Measurements from ENCODE around the gene NRARP. TPM values are rescaled to one million over a fixed set of nuclear protein-coding genes. Genes with fewer than 3 reads are reported as not detected.
A peak's percentile ranks its signal among the peaks of the same experiment; 100 is the strongest.

The NRARP gene
- total RNA-seq, 1 donor from 2014 or later, result 4.4 TPM

DNA sequence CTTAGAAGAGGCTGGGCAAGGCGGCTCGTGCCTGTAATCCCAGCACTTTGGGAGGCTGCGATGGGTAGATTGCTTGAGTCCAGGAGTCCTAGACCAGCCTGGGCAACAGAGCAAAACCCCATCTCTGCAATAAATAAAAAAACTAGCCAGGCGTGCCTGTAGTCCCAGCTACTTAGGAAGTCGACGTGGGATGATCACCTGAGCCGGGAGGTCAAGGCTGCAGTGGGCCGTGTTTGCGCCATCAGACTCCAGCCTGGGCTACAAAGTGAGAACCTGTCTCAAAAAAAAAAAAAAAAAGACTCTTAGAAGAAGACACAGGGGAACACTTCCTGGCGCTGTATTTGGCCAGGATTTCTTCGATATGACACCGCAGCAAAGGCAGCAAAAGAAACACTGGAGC, 23.7 kb upstream of the NRARP start:
- intact Hi-C loops (cut with DNase I), result no loop called here
- no peak for DNase-seq
- no peak for ATAC-seq (ENCODE audit: poor library complexity)

DNA sequence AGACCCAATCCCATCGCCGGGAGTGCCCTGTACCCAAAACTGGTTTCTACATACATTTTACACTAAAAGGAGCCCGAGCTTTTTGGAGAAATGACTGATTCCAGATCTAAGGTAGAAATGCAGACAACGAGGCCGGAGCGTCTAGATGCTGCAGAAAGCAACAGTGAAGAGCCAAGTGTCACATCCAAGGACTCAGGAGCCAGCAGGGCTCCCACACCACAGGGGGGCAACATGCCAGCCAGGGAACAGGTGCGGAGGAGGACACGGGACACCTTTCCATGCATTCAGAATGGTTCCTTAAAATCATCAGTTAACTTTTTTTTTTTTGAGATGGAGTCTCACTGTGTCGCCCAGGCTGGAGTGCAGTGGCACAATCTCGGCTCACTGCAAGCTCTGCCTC, 23.1 kb upstream of the NRARP start:
- ATAC-seq (ENCODE audit: poor library complexity) (no peak), DNase-seq (no peak)
- intact Hi-C loops (cut with DNase I), result no loop called here

DNA sequence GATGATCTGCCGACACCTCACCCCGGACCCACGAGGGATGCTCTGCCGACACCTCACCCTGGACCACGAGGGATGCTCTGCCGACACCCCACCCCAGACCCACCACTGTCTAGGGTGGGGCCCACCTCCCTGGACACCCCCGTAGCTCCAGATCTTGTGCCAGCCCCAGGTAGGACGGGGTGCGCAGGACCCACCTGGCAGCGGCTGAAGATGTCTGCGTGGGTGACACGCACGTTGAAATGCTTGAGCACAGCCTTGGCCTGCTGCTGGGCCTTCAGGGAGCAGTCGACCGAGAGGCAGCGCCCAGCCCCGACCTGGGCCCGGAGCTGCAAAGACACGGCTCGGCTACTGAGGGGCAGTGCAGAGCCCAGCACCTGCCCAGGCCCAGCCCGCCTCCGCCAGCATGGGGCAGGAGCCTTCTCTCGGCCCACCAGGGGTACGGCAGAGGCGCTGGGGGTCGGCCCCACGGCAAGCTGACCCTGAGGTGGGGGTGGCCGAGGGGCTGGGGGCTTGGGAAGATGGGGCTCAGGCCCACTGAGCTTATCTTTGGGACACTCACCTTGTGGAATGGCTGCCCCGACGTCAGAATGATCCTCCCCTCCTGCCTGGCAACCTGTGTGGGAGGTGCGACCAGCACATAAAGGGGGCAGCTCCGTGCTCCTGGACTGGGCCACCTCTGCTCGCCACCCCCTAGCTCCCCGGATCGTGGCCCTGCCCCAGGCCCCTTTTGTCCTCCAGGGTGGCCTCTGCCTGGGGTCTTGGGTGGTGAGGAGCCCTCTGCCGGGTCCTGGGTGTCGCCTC, 21.7 kb upstream of the NRARP start:
- intact Hi-C loops (cut with DNase I), result no loop called here
- DNase-seq, result no peak
- ATAC-seq (ENCODE audit: poor library complexity), result no peak

DNA sequence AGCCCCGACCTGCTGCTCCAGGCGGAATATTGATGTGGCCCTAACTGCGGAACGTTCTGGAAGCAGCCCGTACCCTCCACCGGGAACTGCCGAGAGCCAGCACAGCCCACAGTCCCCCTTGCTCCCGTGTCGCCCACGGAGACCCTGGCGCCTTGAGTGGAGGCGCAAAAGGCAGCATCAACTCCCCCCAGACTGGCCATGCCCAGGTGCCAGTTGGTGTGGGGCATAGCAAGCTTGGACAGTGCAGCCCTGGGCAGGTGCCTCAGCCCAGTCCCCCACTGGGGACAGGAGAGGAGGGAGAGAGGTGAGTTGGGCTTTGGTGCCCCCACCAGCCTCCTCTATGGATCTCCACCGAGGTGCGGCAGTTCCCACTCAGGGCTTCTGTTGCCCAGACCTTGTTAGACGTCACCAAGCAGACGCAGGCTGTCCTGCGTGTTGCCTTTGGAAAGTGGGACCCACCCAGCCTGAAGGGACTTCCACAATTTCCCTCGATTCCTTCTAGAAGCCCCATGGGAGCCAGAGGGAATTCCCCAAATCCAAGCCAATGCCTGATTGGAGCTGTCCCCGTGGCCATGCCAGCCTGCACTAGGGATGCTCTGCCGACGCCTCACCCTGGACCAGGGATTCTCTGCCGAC, 19.8 kb upstream of the NRARP start:
- DNase-seq (peak; percentile 27), ATAC-seq (ENCODE audit: poor library complexity) (no peak)
- intact Hi-C loops (cut with DNase I), result no loop called here

DNA sequence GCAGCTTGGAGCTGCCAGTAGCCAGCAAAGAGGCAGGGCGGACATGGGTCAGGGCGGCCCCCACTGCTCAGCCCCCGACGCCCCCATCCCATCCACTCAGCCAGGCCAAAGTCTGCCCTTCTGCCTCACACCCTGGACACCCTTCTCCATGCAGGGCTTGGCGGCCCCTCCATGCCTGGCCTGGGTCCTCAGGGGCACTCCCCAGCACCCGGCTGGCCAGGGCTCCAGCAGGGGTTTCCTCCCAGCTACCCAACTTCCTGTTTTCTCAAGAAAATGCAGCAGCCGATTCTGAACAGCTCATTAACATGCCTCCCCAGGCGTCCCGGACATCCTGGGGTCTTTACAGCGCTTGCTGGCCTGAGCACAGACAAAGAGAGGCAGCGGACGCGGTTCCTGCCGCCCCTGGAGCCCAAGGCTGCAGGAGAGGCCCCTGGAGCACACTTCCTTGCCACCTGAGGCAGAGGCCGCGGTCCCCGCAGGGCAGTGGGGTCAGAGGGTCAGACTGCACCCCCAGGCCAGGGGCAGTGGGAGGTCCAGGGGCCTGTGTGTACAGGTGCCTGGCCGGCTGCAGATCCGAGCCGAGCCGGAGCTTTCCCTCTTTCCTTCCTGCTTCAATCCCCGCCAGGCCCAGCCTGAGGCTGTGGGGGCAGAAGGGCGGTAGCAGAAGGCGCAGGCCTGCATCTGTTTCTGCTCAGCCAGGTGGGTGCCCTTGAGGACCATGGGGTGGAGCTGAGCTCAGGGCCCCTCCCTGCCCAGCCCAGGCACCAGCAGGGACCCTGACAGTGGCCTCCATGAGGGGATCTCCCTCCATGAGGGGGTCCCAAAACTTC, 18.7 kb upstream of the NRARP start:
- intact Hi-C loops (cut with DNase I), result no loop called here
- peak; percentile 49 for DNase-seq
- ATAC-seq (ENCODE audit: poor library complexity), result no peak

DNA sequence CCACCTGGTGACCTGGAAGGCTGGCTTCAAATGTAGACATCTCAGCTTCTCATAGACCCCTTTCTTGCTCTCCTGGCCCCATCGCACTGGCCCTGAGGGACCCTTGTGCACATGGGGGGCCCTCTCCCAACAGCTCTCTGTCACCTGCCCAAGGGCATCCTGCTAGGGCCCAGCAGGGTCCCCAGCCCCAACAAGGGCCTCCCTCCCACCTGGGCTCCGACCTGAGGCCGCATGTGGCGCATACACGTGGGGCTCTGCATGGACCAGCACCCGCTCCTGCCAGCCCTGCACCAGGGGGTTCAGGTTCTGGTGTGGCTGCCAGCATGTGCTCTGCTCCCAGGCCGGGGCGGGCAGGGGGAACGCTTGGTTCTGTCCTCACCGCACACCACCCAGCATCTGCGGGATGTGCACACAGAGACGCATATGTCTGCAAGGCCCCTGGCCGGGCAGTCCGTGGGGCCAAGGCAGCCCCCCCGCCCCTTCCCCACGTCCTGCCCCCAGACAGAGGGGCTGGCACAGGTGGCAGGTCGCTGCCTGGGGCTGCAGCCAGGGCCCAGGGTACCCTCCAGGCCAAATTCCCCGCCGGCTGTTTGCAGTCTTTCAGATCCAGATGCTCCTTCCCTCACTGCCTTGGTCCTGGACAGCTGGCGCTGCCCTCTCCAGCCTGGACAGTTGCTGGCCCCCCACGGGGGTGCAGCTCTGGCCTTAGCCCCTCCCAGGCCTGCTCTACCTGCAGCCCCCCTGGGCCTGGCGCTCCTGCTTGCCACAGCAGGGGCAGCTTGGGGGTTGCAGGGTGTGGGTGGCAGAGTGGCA, 17.9 kb upstream of the NRARP start:
- ATAC-seq (ENCODE audit: poor library complexity) (no peak), DNase-seq (peak; percentile 41)
- intact Hi-C loops (cut with DNase I), result no loop called here

DNA sequence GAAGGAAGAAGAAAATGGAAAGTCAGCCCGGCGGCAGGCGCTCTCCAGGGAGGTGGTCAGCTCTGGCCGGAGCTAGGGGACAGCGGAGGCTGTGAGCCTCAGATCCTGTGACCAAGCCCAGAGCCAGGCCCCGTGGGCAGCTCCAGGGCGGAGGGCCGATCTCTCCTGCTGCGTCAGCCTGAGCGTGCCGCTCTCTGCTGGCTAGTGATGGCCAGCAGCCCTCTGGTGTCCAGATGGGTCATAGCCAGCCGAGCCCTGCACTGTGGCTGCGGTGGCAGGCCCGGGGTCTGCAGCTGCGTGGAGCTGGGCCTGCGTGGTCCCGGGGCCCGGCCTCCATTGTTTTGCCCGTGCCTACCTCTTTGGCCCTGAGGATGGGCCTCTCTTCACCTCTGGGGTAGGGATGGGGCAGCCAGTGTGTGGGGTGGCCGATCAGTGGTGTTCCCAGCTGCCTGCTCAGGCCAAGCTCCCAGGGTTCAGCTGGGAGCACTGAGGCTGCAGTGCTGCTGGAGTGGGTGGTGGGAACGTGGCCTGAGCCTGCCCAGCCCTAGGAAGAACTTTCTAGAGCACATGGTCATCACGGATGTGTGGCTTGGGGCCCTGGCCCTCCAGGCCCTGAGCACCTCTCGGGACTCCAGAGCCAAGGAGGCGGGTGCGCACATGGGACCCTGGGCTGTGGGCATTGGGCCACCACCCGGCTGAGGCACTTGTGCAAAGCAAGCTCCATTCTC, 17.1 kb upstream of the NRARP start:
- DNase-seq, result peak; percentile 79
- intact Hi-C loops (cut with DNase I), result no loop called here
- ATAC-seq (ENCODE audit: poor library complexity), result peak; percentile 45

DNA sequence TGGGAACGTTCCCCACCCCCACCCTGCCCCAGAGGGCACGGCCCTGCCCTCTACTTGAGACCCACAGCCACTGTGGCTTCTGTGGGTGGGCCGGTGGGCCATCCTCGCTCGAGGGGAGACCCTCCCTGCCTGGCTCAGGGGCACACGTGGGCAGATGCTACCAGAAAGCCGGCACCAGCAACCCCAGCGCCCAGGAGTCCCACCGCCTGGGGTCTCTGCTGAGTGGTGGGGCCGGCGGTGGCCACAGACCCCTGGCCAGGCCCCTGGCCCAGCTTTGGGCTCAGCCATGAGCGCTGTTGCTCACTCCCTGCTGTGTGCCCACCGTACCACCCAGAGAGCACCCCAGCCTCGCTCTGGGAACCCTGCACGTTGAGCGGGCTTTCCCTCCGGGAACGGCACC, 16.5 kb upstream of the NRARP start:
- no peak for DNase-seq
- no peak for ATAC-seq (ENCODE audit: poor library complexity)
- intact Hi-C loops (cut with DNase I), result no loop called here

DNA sequence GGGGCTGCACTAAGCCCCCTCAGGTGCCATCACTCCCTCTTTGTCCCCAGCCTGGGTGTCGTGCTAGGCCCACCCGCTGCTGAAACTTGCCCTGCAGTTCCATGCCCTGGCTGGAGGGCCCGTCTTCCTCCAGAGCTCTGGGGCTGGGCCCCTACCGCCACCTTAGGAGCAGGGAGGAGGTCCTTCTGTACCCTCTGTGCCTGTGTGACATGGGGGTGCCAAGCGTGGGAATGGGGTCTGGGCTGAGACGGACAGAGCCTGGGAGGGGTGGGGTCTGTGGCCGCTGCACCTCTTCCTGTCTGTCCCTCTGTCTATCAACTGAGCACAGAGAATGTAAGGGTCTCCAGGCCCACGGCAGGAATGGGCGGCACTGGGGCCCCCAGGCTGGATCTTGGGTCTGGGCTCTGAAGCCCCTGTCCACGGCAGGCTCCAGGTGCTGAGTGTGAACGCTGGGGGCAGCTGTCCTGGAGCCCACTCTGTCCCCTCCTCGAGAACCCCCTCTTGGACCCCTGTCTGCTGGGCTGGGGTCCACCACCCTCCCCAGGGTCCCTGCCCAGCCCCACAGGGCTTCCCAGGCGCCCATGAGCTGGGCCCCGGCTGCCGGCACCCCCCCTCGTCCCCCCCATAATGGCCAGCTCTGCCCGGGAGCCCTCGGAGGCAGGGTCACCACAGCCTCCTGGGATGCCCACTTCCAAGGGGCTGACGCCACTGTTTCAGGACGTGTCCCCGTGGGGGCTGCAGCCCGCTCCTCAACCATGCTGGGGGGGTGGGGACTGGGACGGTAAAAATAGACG, 15.8 kb upstream of the NRARP start:
- ATAC-seq (ENCODE audit: poor library complexity) (no peak), DNase-seq (no peak)
- intact Hi-C loops (cut with DNase I), result no loop called here

DNA sequence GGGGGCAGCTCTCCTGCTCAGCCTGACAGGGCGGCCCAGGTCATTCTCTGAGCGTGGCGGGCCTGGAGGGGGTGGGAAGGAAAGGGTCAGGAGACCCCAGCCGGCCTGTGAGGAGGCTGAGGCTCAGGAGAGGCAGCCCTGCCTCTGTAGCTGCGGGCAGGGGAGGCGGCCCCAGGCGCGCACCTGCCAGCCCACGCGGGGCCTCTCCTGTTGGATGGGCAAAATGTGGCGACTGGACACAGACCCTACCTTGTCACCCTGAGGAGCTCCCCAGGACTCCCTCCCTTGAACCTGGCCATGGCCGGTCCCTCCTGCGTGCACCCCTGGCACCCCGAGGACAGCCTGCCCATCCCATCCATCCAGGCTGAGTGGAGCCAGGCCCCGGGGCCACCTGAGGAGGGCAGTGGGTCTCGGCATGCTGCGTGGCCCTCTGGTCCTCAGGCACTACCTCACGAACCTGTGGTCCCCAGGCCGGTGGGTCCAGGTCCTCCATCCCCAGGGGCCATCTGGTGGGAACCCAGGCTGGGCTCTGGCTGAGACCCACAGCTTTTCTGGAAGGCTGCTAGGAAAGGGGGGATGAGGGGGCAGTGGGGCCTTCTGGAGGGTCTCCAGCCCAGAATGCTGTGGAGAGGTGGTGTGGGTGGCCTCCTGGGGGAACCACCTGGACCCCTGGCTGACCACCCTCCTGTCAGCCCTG, 15.1 kb upstream of the NRARP start:
- no peak for ATAC-seq (ENCODE audit: poor library complexity)
- DNase-seq, result peak; percentile 29
- intact Hi-C loops (cut with DNase I), result no loop called here

DNA sequence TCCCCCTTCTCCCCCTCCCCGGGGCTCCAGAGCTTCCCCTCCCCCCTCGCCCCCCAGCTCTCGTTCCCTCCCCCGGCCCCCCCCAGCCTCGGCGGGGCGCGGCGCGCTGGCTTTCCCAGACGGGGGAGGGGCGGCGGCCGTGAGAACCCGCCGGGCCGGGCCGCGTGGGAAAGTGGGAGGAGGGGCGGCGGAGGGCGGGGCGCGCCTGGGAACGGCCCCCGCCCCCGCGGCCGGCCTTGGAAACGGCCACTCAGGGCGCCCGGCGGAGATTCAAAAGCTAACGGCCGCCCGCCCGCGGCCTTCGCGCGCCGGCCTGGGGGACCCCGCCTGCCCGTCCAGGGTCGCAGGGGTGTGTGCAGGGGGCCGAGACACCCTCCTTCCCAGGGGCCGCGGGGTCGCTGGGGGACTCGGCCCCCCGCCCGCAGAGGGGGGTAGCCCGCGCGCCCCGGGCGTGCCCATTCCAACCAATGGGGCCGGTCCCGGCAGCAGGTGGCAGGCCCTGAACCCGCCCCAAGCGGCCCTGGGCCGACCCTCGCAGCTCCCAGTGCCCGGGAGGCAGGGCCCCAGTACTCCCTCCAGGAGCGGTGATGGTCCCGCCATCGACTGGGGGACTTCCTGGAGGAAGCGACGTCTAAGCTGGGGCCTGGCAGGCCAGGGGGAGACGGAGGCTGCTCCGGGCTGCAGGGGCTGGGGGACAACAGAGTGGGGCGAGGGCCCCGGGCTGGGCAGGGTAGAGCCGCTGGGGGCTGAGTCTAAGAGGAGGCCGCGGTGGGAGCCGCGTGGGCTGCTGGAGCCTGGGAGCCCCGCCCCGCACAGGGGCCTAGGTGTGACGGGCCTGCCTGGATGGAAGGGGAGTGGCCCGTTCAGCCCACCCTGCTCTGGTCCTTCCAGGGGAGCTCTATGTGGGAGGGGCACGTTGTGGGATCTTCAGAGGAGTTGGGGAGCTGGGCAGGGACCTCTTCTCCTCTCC, 14.2 kb upstream of the NRARP start:
- intact Hi-C loops (cut with DNase I), result no loop called here
- peak; percentile 36 for ATAC-seq (ENCODE audit: poor library complexity)
- DNase-seq, result peak; percentile 64

DNA sequence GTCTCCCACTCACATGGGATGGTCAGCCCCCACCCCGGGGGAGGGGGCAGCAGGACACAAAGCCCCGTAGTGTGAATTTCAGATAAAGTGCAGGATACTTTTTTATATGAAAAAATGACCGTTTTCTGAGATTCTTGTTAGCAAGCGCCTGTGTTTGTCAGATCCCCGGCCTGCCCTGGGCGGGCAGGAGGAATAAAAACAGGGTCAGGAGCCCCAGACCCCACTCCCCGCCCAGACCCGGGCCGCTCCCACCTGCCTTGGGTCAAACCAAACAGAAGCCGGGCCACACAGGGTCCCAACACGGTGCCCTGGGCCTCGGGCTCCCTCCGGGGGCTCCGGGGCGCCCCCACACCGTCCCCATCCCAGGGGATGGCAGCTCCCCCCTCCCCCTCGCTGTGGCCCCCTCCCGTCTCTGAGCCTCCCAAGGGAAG, 13.5 kb upstream of the NRARP start:
- DNase-seq (no peak), ATAC-seq (ENCODE audit: poor library complexity) (no peak)
- intact Hi-C loops (cut with DNase I), result no loop called here

DNA sequence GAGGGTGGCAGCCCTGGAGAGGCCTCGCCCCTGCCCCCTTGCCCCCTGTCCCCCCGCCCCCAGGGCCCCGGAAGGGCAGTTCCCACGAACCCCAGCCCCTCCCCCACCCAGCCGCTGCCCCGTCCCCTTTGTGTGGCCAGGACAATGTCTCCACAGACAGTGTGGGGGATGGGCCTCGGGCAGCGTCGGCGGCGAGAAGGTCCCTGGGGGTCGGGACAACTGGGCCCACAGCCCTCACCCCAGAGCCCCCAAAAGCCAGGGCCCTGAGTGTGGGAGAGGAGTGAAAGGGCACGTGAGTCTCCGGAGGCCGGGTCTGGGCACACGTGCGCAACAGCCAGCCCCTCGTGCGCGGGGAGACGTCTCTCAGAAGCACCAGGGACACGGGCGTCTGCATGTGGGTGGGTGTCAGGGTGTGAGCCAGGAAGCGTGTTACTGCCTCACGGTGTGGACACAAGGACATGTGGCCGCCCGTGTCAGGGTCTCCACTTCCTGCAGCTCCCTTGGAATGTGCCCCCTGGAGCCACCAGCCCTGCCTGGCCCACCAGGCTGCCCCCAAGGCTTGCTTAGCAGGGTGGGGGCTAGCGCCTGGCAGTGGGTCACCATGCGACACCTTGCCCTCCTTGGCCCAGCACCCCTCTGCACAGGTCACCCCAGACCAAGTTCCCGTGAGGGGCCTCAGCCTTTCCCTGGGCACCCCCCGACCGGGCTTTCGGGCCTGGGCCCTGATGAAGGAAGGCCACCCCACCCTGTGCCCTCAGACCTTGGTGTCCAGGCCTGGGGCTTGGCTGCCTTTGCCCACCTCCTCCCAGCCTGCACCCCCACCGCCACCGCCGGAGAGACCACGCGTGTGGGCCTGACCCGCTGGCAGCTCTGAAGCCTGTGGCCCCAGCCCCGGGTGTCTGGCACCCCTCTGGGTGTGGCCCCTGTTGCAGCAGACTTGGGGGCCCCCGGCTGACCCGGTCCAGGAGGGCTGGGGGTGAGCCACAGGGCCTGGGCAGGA, 12.8 kb upstream of the NRARP start:
- intact Hi-C loops (cut with DNase I), result no loop called here
- ATAC-seq (ENCODE audit: poor library complexity) (no peak), DNase-seq (peak; percentile 40)

DNA sequence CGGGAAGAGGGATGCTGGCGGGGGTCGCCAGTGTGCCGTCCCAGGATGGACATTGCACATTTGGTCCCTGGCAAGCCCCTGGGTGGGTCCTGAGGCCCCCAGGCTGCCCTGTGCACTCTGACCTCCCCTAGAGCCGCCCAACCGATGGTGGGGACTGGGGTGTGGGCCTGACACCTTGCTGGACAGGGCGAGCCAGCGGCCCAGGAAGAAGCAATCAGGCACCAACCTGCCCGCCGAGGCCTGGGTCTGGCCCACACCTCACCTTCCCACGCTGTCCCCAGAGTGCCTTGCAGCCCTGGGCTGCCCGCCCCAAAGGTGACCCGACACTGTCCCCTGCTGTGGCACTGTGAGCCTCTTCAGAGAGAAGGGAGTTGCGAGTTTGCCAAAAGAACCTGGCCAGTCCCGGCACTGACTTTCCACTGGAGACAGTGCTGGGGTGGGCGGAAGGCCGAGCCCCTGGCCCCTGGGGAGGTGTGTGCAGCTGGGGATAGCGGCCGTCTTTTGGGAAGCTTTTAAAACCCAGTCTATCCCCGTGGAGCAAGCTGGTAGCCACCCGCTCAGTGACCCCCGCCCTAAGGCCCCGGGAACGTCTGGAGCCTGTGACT, 12.0 kb upstream of the NRARP start:
- no peak for DNase-seq
- ATAC-seq (ENCODE audit: poor library complexity), result no peak
- intact Hi-C loops (cut with DNase I), result no loop called here

Data from Right ventricle myocardium superior (tissue), 1 donor.